Esophagus squamous epithelium (tissue), 5 donors: Measurements from ENCODE around the gene DCPS. TPM values are rescaled to one million over a fixed set of nuclear protein-coding genes. Genes with fewer than 3 reads are reported as not detected.

ENCODE experiments used
- DNase-seq: peaks from one replicate; lab custom pipeline; 2025; lab: John Stamatoyannopoulos, UW
- H3K27ac ChIP-seq, 4 donors: fragments of 200-600 bp; sonication (generic); one replicate each; pipeline ENCODE4 v1.5.1; 2016 to 2019; ENCODE audit warnings: mild to moderate bottlenecking in 1 of 4
- H3K27me3 ChIP-seq, 4 donors: fragments of 200-600 bp; sonication (generic); 1 replicate in 3 of 4; 2 replicates in 1 of 4; pipeline versions ENCODE4 v1.5.1 to v1.6.0; 2017 to 2021; ENCODE audit warnings: antibody characterized with exemption in 1 of 4
- H3K36me3 ChIP-seq, 3 donors: fragments of 200-600 bp; sonication (generic); one replicate each; pipeline ENCODE4 v1.5.1; 2016 to 2019
- H3K4me1 ChIP-seq, 3 donors: fragments of 200-600 bp; sonication (generic); one replicate each; pipeline ENCODE4 v1.5.1; 2017 to 2019
- H3K4me3 ChIP-seq, 4 donors: fragments of 200-600 bp; sonication (generic); 1 replicate in 3 of 4; 2 replicates in 1 of 4; pipeline ENCODE4 v1.5.1; 2016 to 2019; ENCODE audit warnings: mild to moderate bottlenecking in 2 of 4, moderate library complexity in 1 of 4
- H3K9me3 ChIP-seq, 3 donors: fragments of 200-600 bp; sonication (generic); one replicate each; pipeline ENCODE4 v1.5.1; 2016 to 2019
- POLR2A ChIP-seq, 4 donors: fragments of 450-650 bp; IDR thresholded peaks; one replicate each; pipeline ENCODE4 v1.6.1; 2017; ENCODE audit warnings: antibody characterized with exemption in 4 of 4, mild to moderate bottlenecking in 4 of 4, moderate library complexity in 3 of 4
- WGBS, 2 donors: methylation state at CpG; one replicate each; pipeline ENCODE4 v1.1.5; 2018; 5-methylcytosine and 5-hydroxymethylcytosine counted together
- intact Hi-C: fragments of 100-400 bp; cut with DNase I; formaldehyde crosslinking; loops from one replicate; pipeline ENCODE4 v1.15.0; 2022
- total RNA-seq, 4 donors: library from RNA; depleted of rRNA; stranded (reverse); fragments of >200 nt; gene quantifications; one replicate each; pipeline ENCODE4 v1.1.0, GENCODE V29; 2016
- TF ChIP-seq, protein P1 (sequence below), 6 experiments: fragments of 450-650 bp in 4 of 6; fragments of 200-600 bp in 2 of 6; sonication (generic) in 2 of 6; IDR thresholded peaks; one replicate each; pipeline ENCODE4 v1.5.1; 2016 to 2019; ENCODE audit warnings: antibody characterized with exemption in 6 of 6, mild to moderate bottlenecking in 4 of 6, moderate library complexity in 4 of 6
- donor health status: DM: yes; HTN: yes; CAD: no.

Gene DCPS
- total RNA-seq, 4 donors from 2014 or later: 12.0 to 25.7 (median 14.9) TPM

DNA sequence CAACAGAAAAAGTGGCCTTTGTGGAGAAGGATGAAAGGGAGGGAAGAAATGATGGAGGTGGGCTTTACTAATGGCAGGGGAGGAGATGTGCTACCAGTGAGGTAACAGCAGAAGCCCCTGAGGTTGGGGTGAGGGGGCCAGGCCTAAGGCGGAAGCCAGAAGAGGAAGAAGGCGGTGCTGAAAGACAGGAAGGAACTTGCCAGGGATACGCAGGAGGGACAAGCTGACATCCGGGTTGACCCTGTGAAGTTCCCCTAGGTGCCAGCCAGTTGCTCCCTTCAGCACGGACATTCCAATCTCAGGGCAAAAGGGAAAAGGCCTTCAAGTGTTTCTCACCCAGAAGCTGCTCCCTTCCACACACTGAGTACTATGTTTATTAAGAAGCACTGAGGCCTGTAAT, 23.3 kb upstream of the DCPS start:
- Histone ChIP-seq H3K36me3 (peaks cover 0 to 26% (median 0%) of the 10 kb centered on the region in 3 donors), H3K4me1 (peaks cover 0 to 36% (median 21%) of the 10 kb centered on the region in 3 donors), H3K9me3 (no peaks in the 10 kb centered on the region), H3K4me3 (no peak overlapping the region), H3K27ac (peak overlapping the region in 1 of 4 donors; percentile 9), H3K27me3 (no peaks in the 10 kb centered on the region)
- WGBS, 2 donors: 56 to 65% methylated on average over 5 of the region's 5 CpGs
- no peak for DNase-seq
- intact Hi-C loops: no loop called here
- no peak for TF ChIP-seq POLR2A (IDR thresholded peaks at IDR 0.05)
- TF ChIP-seq, protein P1, sequence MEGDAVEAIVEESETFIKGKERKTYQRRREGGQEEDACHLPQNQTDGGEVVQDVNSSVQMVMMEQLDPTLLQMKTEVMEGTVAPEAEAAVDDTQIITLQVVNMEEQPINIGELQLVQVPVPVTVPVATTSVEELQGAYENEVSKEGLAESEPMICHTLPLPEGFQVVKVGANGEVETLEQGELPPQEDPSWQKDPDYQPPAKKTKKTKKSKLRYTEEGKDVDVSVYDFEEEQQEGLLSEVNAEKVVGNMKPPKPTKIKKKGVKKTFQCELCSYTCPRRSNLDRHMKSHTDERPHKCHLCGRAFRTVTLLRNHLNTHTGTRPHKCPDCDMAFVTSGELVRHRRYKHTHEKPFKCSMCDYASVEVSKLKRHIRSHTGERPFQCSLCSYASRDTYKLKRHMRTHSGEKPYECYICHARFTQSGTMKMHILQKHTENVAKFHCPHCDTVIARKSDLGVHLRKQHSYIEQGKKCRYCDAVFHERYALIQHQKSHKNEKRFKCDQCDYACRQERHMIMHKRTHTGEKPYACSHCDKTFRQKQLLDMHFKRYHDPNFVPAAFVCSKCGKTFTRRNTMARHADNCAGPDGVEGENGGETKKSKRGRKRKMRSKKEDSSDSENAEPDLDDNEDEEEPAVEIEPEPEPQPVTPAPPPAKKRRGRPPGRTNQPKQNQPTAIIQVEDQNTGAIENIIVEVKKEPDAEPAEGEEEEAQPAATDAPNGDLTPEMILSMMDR (IDR thresholded peaks at IDR 0.05): no peak

DNA sequence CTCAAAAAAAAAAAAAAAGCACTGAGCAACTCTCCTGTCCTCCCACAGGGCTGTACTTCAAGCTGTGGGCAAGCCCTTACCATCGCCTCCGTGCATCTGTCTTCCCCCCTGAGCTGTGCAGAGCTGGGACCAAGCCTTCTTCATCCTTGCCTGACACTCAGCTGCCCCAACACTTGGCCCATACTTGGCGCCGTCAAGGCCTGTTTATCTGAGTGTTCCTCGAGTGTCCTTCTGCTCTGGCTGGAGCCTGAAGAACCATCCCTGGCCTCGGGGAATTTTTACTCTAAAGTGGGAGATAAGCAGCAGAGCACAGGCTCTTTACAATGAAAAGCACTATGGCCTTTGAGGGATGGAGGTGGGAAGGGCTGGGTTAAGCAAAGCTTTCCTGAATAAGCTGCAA, 22.6 kb upstream of the DCPS start:
- no peak overlapping the region for H3K4me3 ChIP-seq
- 84 to 92% methylated on average over 4 to 5 of the region's 6 CpGs for WGBS, 2 donors
- H3K4me1 ChIP-seq: peaks cover 0 to 36% (median 21%) of the 10 kb centered on the region in 3 donors
- H3K27ac ChIP-seq: no peak overlapping the region
- H3K9me3 ChIP-seq: no peaks in the 10 kb centered on the region
- DNase-seq: no peak
- intact Hi-C loops: no loop called here
- no peaks in the 10 kb centered on the region for H3K27me3 ChIP-seq
- peaks cover 0 to 20% (median 0%) of the 10 kb centered on the region in 3 donors for H3K36me3 ChIP-seq
- TF ChIP-seq, protein P1 (IDR thresholded peaks at IDR 0.05): no peak
- no peak for TF ChIP-seq POLR2A (IDR thresholded peaks at IDR 0.05)

DNA sequence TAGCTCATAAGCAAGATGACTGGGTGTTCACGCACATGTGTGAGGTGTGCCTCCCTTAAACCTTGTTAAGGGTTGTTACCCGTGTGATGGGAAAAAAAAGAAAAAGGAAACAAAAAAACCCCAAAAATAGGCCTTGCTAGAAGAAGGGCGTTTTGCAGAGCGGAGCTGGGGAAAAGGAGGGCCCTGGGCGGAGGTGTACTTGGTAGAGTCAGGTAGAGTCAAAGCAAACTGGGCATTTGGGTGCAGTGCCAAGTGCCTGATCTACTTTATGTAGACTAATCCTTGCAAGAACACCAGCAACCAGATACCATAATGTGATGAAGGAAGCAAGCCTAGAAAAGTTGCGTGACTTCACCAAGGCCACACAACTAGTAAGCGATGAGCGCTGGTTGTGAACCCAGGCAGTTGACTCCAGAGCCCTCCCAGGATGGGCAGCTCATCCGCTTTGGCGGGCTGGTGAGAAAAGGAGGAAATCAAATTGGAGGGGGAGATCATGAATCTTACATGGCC, 22.1 kb upstream of the DCPS start:
- Histone ChIP-seq H3K27ac (peak overlapping the region in 3 of 4 donors; percentile 92 to 98 (median 96)), H3K36me3 (peaks cover 0 to 15% (median 0%) of the 10 kb centered on the region in 3 donors), H3K9me3 (no peaks in the 10 kb centered on the region), H3K27me3 (no peaks in the 10 kb centered on the region), H3K4me3 (peak overlapping the region in 3 of 4 donors; percentile 75 to 91 (median 80)), H3K4me1 (peaks cover 0 to 36% (median 21%) of the 10 kb centered on the region in 3 donors)
- no peak for DNase-seq
- 88 to 91% methylated on average over 10 of the region's 10 CpGs for WGBS, 2 donors
- intact Hi-C loops: no loop called here
- TF ChIP-seq, protein P1 (IDR thresholded peaks at IDR 0.05): no peak
- TF ChIP-seq POLR2A (IDR thresholded peaks at IDR 0.05): no peak

DNA sequence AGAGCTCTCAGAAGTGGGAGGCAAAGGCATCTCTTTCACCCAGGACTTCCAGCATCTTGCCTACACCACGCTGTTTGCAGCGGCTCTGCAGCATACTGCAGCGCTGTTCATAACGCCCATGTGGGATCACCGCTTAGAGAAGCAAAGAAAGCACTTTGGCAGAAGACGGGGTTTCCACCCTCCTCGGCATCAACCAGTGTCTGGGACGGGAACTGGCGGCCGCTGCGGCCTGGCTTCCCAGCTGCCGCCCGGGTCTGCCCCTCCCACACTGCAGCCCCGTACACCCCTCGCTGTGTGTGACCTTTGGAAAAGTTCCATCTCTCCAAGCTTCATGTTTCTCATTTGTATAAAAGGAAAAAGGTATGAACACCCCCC, 21.5 kb upstream of the DCPS start:
- Histone ChIP-seq H3K27me3 (no peaks in the 10 kb centered on the region), H3K9me3 (no peaks in the 10 kb centered on the region), H3K4me1 (peaks cover 0 to 36% (median 21%) of the 10 kb centered on the region in 3 donors), H3K27ac (peak overlapping the region; percentile 90 to 98 (median 94)), H3K36me3 (peaks cover 0 to 15% (median 0%) of the 10 kb centered on the region in 3 donors), H3K4me3 (peak overlapping the region; percentile 60 to 91 (median 78))
- no peak for TF ChIP-seq POLR2A (IDR thresholded peaks at IDR 0.05)
- TF ChIP-seq, protein P1 (IDR thresholded peaks at IDR 0.05): no peak
- DNase-seq: no peak
- intact Hi-C loops: no loop called here
- WGBS, 2 donors: 0 to 3% methylated on average over 10 to 15 of the region's 15 CpGs

DNA sequence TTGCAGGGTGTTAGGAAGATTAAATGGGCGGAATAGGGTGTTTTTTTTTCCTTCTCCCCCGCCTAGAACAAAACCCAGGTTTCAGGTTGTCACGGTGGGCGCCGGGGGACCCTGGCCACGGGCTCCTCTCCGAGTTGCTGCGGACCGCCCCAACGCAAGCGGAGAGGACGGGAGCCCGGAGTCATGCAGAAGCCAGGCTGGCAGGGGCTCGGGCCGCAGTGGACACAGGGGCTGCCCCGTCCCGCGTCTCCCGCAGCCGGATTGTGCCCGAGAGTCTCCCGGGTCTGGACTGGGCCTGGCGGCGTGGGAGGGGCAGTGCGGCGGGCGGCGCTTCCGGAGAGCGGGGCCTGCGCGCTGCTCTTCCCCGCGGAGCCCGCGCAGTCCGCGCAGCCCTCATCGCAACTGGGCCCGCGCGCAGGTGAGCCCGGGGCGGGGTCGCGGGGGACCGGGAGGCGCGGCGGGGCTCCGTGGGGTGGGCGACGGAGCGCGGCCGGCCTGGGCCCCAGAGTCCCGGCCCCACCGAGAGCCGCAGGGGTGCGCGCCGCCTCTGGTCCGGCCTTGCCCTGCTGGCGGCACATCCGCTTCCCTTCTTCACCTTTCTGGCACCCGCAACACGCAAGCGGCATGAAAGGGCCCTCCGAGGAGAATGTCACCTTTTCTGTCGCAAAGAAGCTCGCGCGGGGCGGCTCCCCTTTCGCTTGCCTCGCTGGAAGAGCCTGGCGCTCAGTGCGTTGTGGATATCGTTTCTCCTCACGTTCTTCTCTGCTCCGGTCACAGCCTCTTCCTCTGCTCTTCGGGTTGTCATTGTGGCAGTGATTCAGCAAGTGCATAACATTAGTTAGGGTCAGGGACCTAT, 20.9 kb upstream of the DCPS start, which contains the start of gene TIRAP:
Gene TIRAP, plus strand, starts transcription at position 358 of the 856 bp plus-strand sequence. CDS start 7,802 bp downstream, outside the sequence.
- WGBS, 2 donors: 0% methylated on average over 10 to 19 of the region's 82 CpGs
- no peak for DNase-seq
- H3K27ac ChIP-seq: peak within 1 kb of the TSS; percentile 90 to 98 (median 94)
- peaks cover 0 to 36% (median 21%) of the 10 kb centered on the region in 3 donors for H3K4me1 ChIP-seq
- H3K4me3 ChIP-seq: peak within 1 kb of the TSS; percentile 60 to 91 (median 78)
- H3K9me3 ChIP-seq: no peaks in the 10 kb centered on the region
- no peaks in the 10 kb centered on the region for H3K27me3 ChIP-seq
- H3K36me3 ChIP-seq: peaks cover 0 to 15% (median 0%) of the 10 kb centered on the region in 3 donors
- intact Hi-C loops: no loop called here
- TF ChIP-seq POLR2A (IDR thresholded peaks at IDR 0.05): peak in 2 of 4 donors; percentile 40 to 62
- TF ChIP-seq, protein P1 (IDR thresholded peaks at IDR 0.05): peak in 3 of 6 experiments; percentile 38 to 44 (median 44)
